D721Med (cell line): ENCODE data around the gene MICU1.

ENCODE experiments used
- DNase-seq: peaks from one replicate; pipeline ENCODE4 v3.0.0; 2011; ENCODE audit warnings: low spot score; ENCODE audit not compliant: insufficient read length
- FAIRE-seq: peaks from 2 replicates; lab custom pipeline; 2011; peaks lifted over from hg19 to GRCh38; lab: Jason Lieb, UNC
- CTCF ChIP-seq: IDR thresholded peaks from 2 replicates; pipeline ENCODE4 v1.5.1; 2012; ENCODE audit warnings: mild to moderate bottlenecking, control low read depth; ENCODE audit not compliant: insufficient read depth; ENCODE audit errors: missing control alignments

Gene MICU1

GRCh38 chr10:72587568-72587967 is 38.3 kb downstream of the MICU1 start:
- FAIRE-seq (no peak), DNase-seq (no peak)
- no peak for TF ChIP-seq CTCF

GRCh38 chr10:72574636-72575035 is 51.2 kb downstream of the MICU1 start:
- peak; percentile 81 for FAIRE-seq
- DNase-seq: peak; percentile 33
- TF ChIP-seq CTCF: no peak

- TF ChIP-seq CTCF: no peak
- DNase-seq: no peak
- FAIRE-seq: no peak
Measured at GRCh38 chr10:72573079-72573478, 52.8 kb downstream of the MICU1 start.

GRCh38 chr10:72567889-72568640 is 57.8 kb downstream of the MICU1 start:
- DNase-seq: no peak
- FAIRE-seq: no peak
- TF ChIP-seq CTCF: peak; percentile 40

- DNase-seq: no peak
- TF ChIP-seq CTCF: no peak
- no peak for FAIRE-seq
Measured at GRCh38 chr10:72567421-72567820, 58.5 kb downstream of the MICU1 start.

- DNase-seq (no peak), FAIRE-seq (no peak)
- TF ChIP-seq CTCF: no peak
Measured at GRCh38 chr10:72564596-72564995, 61.3 kb downstream of the MICU1 start.

GRCh38 chr10:72563327-72563932 is 62.4 kb downstream of the MICU1 start:
- DNase-seq (no peak), FAIRE-seq (no peak)
- no peak for TF ChIP-seq CTCF
